ENCODE measurements around the gene BCL3.
A peak's percentile ranks its signal among the peaks of the same experiment; 100 is the strongest.

- no peak for TF ChIP-seq CTCF (conservative IDR thresholded peaks at IDR 0.05; ENCODE audit: low read depth in 2 of 2)
- no peak for TF ChIP-seq REST (IDR thresholded peaks at IDR 0.05; ENCODE audit: unreplicated experiment)
- TF ChIP-seq POLR2AphosphoS5 (IDR thresholded peaks at IDR 0.05; ENCODE audit: low read depth): peak; percentile 38
- no peak for TF ChIP-seq CREB1 (CRISPR knock-in tag; IDR thresholded peaks at IDR 0.05; ENCODE audit: low read depth)
- peak; percentile 31 for TF ChIP-seq EZH2 (IDR thresholded peaks at IDR 0.05; ENCODE audit: low read depth, unreplicated experiment)
- TF ChIP-seq ZNF331 (CRISPR knock-in tag; IDR thresholded peaks at IDR 0.05; ENCODE audit: low read depth): no peak
- TF ChIP-seq JUNB (IDR thresholded peaks at IDR 0.05; ENCODE audit: unreplicated experiment): no peak
- no peak for TF ChIP-seq ZNF462 (CRISPR knock-in tag; IDR thresholded peaks at IDR 0.05)
- no peak for TF ChIP-seq ETS1 (IDR thresholded peaks at IDR 0.05)
- no peak for TF ChIP-seq EZH2phosphoT487 (IDR thresholded peaks at IDR 0.05; ENCODE audit: unreplicated experiment)
- TF ChIP-seq ZNF114 (CRISPR knock-in tag; IDR thresholded peaks at IDR 0.05): no peak
- no peak for TF ChIP-seq STAT1 (IDR thresholded peaks at IDR 0.05; ENCODE audit: unreplicated experiment)
These were observed 5.6 kb downstream of the BCL3 start for GRCh38 chr19:44753932-44754749.

Data from GM23338 (cell line).